GM12801 (cell line): ENCODE results near the gene CLEC4M.

Experiments used
- CTCF ChIP-seq: IDR thresholded peaks from one replicate; pipeline ENCODE4 v1.5.1; 2011; ENCODE audit warnings: control low read depth; ENCODE audit not compliant: insufficient read length; ENCODE audit errors: extremely low read depth

CLEC4M gene

GRCh38 chr19:7734220-7735203, 28.5 kb upstream of the CLEC4M start:
- TF ChIP-seq CTCF: no peak

- no peak for TF ChIP-seq CTCF
Measured at GRCh38 chr19:7736148-7736547, 26.9 kb upstream of the CLEC4M start.

- no peak for TF ChIP-seq CTCF
Measured at GRCh38 chr19:7737215-7737614, 25.8 kb upstream of the CLEC4M start.

DNA sequence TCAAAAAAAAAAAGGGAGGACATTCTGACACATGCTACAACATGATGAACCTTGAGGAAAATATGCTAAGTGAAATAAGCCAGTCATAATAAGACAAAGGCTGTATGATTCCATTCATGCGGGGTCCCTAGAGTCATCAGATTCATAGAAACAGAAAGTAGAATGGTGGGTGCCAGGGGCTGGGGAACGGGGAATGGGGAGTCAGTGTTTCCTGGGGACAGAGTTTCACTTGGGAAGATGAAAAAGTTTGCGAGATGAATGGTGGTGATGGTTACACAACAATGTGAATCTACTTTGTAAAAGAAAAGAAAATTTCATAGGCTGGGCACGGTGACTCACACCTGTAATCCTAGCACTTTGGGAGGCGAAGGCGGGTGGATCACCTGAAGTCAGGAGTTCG, 25.0 kb upstream of the CLEC4M start:
- TF ChIP-seq CTCF: no peak

DNA sequence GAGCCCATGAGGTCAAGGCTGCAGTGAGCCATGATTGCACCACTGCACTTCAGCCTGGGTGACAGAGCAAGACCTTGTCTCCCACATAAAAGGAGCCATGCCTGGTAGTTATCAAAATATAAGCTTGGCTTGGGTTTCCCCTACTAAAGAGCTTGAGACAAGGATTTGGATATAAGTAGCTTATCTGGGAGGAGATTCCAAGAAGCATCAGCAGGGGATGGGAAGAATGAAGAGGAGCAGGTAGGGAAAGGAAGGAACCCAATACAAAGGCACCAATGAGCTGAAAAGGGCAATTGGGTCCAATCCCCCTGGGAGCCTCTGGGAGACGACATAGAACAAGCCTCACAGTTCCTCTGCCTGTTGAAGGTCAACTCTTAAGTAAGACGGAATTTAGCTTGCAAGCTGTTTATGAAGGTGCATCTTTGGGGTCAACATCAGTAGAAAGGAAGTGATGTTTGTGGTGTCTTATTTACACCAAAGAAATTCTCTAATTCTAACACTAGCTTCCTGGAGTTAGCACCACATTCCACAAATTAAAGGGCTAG, 23.8 kb upstream of the CLEC4M start:
- no peak for TF ChIP-seq CTCF

- no peak for TF ChIP-seq CTCF
Measured at GRCh38 chr19:7739801-7740681, 23.0 kb upstream of the CLEC4M start.

GRCh38 chr19:7740682-7741054, 22.4 kb upstream of the CLEC4M start:
- no peak for TF ChIP-seq CTCF
